ENCODE measurements around the gene OR6K6. TPM values are rescaled to one million over a fixed set of nuclear protein-coding genes. Genes with fewer than 3 reads are reported as not detected.

The OR6K6 gene
- total and polyA plus RNA-seq, 12 donors = not detected

- no peaks in the 10 kb centered on the region for H3K36me3 ChIP-seq (replicated peaks in 1 of 2)
- H3K4me3 ChIP-seq = no peak overlapping the region
- no peak for DNase-seq
- no peak overlapping the region for H3K27ac ChIP-seq
- no peaks in the 10 kb centered on the region for H3K27me3 ChIP-seq
- intact Hi-C loops (cut with DNase I) = no loop called here
- no peaks in the 10 kb centered on the region for H3K9me3 ChIP-seq (replicated peaks in 1 of 3)
- no peaks in the 10 kb centered on the region for H3K4me1 ChIP-seq (replicated peaks in 1 of 2)
- no peak for TF ChIP-seq POLR2A (IDR thresholded peaks at IDR 0.05)
- TF ChIP-seq, protein P1, sequence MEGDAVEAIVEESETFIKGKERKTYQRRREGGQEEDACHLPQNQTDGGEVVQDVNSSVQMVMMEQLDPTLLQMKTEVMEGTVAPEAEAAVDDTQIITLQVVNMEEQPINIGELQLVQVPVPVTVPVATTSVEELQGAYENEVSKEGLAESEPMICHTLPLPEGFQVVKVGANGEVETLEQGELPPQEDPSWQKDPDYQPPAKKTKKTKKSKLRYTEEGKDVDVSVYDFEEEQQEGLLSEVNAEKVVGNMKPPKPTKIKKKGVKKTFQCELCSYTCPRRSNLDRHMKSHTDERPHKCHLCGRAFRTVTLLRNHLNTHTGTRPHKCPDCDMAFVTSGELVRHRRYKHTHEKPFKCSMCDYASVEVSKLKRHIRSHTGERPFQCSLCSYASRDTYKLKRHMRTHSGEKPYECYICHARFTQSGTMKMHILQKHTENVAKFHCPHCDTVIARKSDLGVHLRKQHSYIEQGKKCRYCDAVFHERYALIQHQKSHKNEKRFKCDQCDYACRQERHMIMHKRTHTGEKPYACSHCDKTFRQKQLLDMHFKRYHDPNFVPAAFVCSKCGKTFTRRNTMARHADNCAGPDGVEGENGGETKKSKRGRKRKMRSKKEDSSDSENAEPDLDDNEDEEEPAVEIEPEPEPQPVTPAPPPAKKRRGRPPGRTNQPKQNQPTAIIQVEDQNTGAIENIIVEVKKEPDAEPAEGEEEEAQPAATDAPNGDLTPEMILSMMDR (IDR thresholded peaks at IDR 0.05) = no peak
Measured at GRCh38 chr1:158735848-158736247, 18.7 kb upstream of the OR6K6 start.

- no peak for DNase-seq
- TF ChIP-seq, protein P1 (IDR thresholded peaks at IDR 0.05) = no peak
- TF ChIP-seq POLR2A (IDR thresholded peaks at IDR 0.05) = no peak
- no peaks in the 10 kb centered on the region for H3K4me1 ChIP-seq (replicated peaks in 1 of 2)
- H3K27me3 ChIP-seq = no peaks in the 10 kb centered on the region
- intact Hi-C loops (cut with DNase I) = no loop called here
- no peak overlapping the region for H3K4me3 ChIP-seq
- no peak overlapping the region for H3K27ac ChIP-seq
- H3K9me3 ChIP-seq (replicated peaks in 1 of 3) = no peaks in the 10 kb centered on the region
- no peaks in the 10 kb centered on the region for H3K36me3 ChIP-seq (replicated peaks in 1 of 2)
- WGBS, 4 donors = 86 to 90% (median 88%) methylated on average over 4 to 9 of the region's 9 CpGs
Measured at GRCh38 chr1:158752155-158752712, 2.3 kb upstream of the OR6K6 start.

DNA sequence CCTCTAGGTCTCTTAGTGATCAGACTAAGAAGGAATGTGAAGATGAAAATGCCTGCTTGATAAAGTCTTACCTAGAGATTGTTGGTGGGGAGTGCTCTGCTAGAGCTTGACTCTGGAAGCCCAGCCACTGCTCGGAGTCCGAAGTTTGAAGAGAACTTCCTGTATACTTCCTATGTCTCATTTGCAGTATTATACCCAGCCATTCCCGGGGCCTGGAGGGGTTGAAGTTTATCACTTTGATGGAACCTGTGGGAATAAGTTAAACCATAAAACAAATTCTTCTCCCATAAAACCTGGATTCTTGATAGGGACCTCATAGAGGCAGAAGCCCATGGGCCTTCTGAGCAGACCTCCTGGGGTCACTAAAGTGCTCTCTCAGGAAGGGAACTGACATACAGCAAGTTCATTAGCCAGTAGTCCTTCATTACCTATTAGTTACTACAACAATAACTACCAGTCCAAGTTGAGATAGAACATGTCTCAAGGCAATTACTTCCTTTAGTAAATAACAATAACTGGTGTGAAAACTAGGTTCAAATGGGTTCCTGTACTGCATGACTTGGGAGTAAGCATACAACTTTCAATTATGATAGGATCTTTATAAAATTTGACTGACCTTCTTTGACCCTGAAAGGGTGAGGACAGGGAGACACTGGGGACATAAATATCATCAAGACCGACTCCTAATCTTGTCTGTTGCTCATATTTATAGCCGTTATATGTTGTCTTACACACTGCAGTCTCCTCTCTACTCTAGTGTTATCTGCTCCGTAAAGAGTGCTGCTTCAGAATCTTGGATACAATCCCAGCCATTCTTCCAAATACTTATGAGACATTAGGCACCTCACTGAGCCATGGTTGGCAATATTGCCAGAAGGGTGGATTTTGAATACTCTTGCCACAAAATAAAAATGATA is 17.7 kb downstream of the OR6K6 start, which contains the start of gene OR6N1:
Gene OR6N1, minus strand, starts transcription at position 246 of the 917 bp plus-strand sequence. CDS start 5,513 bp downstream, outside the sequence.
- Histone ChIP-seq H3K27ac (no peak within 1 kb of the TSS), H3K4me3 (no peak within 1 kb of the TSS), H3K36me3 (replicated peaks in 1 of 2) (no peaks in the 10 kb centered on the region), H3K27me3 (no peaks in the 10 kb centered on the region), H3K4me1 (replicated peaks in 1 of 2) (no peaks in the 10 kb centered on the region), H3K9me3 (replicated peaks in 1 of 3) (no peaks in the 10 kb centered on the region)
- WGBS, 4 donors = 51 to 58% (median 56%) methylated on average over 6 of the region's 6 CpGs
- intact Hi-C loops (cut with DNase I) = no loop called here
- TF ChIP-seq, protein P1 (IDR thresholded peaks at IDR 0.05) = no peak
- TF ChIP-seq POLR2A (IDR thresholded peaks at IDR 0.05) = no peak
- no peak for DNase-seq

DNA sequence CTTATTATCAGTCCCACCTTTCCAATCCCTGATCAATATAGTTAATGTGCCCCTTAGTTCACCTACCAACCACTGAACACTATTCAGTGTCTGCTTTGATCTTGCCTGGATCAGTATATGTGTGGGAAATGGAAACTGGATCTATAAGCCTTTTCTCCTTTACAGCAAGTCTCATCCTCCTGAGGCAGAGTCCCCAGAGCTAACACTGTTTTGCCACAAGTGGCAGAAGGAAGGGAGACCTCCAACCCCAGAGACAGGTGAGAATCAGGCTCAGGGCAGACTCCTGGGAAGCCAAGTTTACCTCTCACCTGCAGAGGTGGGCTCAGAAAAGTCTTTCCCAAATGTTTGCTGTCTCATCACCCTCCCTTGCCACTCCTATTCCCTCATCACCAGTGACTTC is 26.6 kb downstream of the OR6K6 start, which contains the start of gene OR6N2:
Gene OR6N2, minus strand, starts transcription at position 101 of the 400 bp plus-strand sequence. CDS start 3,569 bp downstream, outside the sequence.
- DNase-seq = no peak
- H3K36me3 ChIP-seq (replicated peaks in 1 of 2) = no peaks in the 10 kb centered on the region
- no peak for TF ChIP-seq POLR2A (IDR thresholded peaks at IDR 0.05)
- TF ChIP-seq, protein P1 (IDR thresholded peaks at IDR 0.05) = no peak
- intact Hi-C loops (cut with DNase I) = no loop called here
- H3K4me3 ChIP-seq = no peak within 1 kb of the TSS
- H3K27ac ChIP-seq = no peak within 1 kb of the TSS
- H3K4me1 ChIP-seq (replicated peaks in 1 of 2) = no peaks in the 10 kb centered on the region
- no peaks in the 10 kb centered on the region for H3K27me3 ChIP-seq
- no peaks in the 10 kb centered on the region for H3K9me3 ChIP-seq (replicated peaks in 1 of 3)

All from adrenal gland (tissue), 12 donors.